ENCODE measurements around the gene ADCY9.

ADCY9 gene

GRCh38 chr16:4123616-4124300, 7.5 kb upstream of the ADCY9 start:
- DNase-seq (ENCODE audit: low read depth in 2 of 2): no peak

DNA sequence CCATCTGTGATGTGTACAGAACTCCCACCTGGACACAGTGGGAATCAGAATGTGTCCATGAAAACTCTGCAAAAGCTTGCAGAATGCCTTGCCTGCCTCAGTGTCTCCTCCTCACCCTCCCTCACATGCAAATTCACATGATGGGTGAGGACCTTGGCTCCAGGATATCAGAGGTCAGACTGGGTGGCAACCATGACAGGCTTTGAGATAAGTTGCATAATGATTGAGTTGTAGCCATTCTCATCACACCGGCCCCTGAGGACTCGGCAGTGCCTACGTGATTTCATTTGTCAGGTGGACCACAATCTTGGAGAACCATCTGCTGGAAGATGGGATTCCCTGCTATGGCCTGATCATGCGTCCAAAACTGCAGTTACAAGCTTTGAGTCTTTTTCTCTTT, 3.9 kb upstream of the ADCY9 start:
- DNase-seq (ENCODE audit: low read depth in 2 of 2): no peak

DNA sequence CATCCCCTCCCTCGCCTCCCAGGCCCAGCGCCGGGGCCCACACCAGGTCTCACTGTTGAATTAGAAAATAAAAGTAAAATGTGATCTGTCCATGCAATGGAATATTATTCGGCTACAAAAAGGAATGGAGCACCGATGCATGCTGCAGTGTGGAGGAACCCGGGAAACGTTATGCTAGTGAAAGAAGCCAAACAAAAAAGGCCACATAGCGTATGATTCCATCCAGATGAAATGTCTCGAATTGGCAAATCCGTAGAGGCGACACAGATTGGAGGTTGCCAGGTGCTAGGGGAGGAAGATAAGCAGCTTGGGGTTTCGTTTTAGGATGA, 972 bp upstream of the ADCY9 start:
- DNase-seq (ENCODE audit: low read depth in 2 of 2): no peak

DNA sequence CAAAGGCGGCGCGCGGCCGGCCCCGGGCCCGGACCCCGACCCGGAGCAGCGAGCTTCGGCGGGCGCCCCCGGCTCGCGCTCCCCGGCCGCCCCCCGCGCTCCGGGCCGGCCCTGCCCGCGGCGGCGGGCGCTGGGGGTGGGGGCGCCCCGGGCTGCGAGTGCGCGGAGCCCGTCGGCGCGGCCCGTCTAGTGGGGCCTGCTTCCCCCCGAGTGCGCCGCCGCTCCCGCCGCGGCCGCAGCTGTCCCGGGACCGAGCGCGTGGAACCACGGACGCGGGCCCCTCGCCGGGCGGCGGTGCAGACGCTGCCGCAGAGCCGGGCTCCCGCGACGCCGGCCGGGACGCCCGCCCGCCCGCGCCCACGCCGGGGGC, 308 bp downstream of the ADCY9 start:
- no peak for DNase-seq (ENCODE audit: low read depth in 2 of 2)

GRCh38 chr16:4115209-4115948, 863 bp downstream of the ADCY9 start:
- DNase-seq (ENCODE audit: low read depth in 2 of 2): peak; percentile 34 to 36

DNA sequence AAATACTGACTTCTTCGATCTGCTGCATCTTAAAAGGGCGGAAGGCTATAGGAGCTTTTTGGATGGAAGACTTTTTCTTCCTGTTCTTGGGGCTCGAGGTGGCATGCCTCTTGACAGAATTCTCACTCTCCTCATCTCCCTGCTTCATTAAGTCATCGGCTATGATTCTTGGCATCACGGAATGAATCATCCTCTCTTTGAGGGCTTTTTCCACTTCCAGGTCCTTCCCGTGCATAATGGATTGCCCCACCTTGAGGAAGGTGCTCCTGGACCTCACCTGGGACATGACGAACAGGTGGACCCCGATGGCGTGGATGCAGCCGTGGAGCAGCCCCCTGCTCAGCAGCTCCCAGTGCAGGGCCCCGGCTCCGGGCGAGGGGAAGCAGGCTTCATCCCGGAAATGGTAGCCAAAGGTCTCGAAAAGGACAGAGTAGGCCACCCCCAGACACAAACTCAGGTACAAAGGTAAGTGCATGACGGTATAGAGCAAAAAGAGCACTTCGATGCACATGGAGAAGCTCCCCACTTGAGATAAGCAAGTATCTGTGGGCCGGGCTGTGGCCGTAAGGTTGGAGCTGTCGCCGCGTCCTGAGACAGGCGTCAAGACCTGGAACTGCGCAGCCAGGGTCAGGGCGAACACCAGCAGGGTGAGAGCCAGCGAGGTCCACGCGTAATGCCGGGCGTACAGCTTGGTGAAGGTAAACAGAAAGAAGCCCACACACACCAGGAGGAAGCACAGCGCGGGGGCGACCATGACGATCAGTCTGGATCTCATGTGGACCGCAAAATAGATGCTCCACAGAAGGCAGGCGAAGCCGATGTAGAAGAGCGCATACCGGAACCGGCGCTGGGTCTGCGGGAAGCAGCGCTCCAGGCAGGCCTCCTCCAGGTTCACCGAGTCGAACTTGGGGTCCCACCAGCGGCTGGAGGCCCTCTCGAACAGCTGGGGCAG, 1.7 kb downstream of the ADCY9 start:
- no peak for DNase-seq (ENCODE audit: low read depth in 2 of 2)

GRCh38 chr16:4113358-4114256, 2.6 kb downstream of the ADCY9 start:
- no peak for DNase-seq (ENCODE audit: low read depth in 2 of 2)

GRCh38 chr16:4111748-4112696, 4.2 kb downstream of the ADCY9 start:
- DNase-seq (ENCODE audit: low read depth in 2 of 2): no peak

DNA sequence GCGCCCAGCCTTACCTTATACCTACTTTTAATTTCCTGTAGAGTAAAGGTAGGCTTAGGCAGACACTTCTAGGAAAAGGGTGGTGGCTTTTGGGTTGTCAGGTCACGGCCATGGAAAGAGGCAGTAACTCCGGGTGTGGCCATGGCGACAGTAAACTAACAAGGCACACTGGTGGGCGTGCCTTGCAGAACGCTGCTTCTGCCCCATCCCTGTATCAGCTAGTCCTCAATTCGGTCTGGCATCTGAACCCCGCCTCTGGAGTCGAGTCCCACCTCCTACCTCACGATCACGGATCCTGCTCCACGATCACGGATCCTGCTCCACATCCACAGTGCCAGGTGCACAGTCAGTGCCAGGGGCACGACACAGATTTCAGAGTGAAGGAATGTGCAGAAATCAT, 5.6 kb downstream of the ADCY9 start:
- DNase-seq (ENCODE audit: low read depth in 2 of 2): no peak

GRCh38 chr16:4110065-4110464, 6.2 kb downstream of the ADCY9 start:
- DNase-seq (ENCODE audit: low read depth in 2 of 2): no peak

DNA sequence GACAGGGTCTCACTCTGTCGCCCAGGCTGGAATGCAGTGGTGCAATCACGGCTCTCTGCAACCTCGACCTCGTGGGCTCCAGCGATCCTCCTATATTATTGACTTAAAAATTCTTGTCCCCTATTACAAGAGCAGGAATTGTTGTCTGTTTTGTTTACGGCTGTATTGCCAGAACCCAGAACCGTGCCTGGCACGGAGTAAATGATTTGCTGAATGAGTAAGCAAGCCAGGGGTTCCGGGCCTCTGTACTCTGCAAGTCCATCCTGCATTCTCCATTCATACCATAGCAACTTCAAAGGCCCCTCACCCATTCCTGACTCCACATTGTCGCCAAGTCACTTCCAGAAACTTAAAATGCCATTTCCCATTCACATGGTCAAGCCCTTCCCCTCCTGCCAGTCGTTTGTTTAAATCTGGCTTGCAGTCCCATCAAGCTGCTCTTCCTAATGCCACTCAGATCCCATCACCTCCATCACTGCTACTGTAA, 6.9 kb downstream of the ADCY9 start:
- DNase-seq (ENCODE audit: low read depth in 2 of 2): no peak

DNA sequence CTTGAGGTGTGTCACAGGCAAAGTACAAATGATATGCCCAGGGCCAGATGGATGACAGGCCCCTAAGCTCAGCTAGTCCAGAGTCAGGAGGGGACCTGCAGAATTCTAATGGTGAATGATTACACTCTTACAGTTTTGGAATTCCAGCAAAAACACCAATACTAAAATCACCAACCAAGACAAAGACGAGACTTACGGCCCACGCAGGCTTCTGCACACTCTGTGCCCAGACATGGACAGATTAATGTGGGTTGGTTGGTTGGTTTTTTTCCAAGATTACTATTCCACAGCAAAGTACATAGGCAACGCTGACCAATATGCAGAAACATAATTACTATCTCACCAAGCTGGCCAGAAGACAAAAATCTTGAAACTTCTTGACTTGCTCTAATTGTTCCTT, 9.7 kb downstream of the ADCY9 start:
- no peak for DNase-seq (ENCODE audit: low read depth in 2 of 2)

GRCh38 chr16:4105848-4106247, 10.4 kb downstream of the ADCY9 start:
- no peak for DNase-seq (ENCODE audit: low read depth in 2 of 2)

DNA sequence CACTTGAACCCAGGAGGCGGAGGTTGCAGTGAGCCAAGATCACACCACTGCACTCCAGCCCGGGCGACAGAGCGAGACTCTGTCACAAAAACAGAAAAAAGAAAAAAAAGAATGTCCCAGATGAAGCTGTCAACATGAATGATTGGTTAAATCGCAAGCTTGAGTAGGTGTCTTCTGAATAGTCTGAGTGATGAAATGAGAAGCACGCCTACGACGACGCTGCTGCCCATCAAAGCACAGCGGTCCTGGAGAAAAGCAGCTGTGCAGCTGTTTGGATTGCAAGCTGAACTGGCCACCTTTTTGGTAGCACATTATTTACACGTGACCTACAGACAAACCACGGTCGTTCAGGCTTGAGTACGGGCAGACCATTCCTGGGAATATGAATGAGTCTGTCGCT, 12.5 kb downstream of the ADCY9 start:
- no peak for DNase-seq (ENCODE audit: low read depth in 2 of 2)

DNA sequence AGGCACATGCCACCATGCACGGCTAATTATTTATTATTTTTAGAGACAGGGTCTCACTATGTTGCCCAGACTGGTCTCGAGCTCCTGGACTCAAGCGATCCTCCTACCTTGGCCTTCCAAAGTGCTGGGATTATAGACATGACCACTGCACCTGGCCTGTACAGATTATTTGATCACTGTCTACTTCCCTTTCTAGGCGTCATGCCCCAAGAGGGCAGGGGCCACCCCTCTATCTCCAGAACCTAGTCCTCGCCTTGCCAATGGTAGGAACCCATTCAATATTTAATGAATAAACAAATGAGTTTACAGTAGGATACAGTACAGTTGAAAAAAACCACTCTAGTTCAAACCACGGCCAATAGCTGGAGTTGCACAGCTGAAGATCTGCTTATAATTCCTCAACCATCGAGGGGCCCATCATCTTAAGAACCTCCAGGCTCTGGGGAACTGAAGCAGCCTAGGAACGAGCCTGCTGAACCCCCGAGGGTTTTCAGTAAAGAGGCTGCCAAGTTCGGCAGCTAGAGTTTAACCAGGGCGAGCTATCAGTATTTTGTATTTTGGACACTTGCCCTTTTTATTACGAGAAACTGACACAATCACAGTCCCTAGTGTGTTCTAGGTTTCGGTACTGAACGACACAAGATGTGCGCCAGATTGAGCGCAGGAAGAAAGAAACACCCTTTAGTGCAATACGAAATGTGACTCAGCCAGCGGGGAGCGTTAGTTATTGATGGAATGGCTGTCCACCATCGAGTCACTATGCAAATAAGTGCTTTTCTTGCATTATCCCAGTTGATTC, 14.6 kb downstream of the ADCY9 start:
- DNase-seq (ENCODE audit: low read depth in 2 of 2): no peak

DNA sequence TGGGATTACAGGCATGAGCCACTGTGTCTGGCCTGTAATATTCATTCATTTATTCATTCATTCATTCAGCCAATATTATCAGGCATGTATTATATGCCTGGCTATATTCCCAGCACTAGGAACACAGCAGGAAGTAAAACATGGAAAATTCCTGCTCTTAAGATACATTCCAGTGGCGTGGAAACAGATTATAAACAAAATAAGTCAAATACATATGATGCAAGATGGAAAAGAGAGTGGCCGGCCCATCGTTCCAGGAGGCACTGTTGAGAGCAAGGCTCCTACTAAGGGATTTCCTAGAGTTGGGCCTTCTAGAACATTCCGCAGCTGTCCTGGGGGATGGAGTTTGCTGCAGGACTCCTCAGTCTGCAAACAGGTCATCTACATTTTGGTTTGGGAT, 17.7 kb downstream of the ADCY9 start:
- no peak for DNase-seq (ENCODE audit: low read depth in 2 of 2)

DNA sequence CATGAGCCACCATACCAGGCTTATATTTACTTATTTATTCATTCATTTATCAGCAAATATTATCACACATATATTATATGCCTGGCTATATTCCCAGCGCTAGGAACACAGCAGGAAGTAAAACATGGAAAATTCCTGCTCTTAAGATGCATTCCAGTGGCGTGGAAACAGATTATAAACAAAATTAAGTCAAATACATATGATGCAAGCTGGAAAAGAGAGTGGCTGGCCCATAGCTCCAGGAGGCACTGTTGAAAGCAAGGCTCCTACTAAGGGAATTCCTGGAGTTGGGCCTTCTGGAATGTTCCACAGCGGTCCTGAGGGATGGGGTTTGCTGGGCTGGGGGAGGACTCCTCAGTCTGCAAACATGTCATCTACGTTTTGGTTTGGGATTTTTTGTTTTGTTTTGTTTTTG, 18.4 kb downstream of the ADCY9 start:
- no peak for DNase-seq (ENCODE audit: low read depth in 2 of 2)

GRCh38 chr16:4096509-4096908, 19.7 kb downstream of the ADCY9 start:
- DNase-seq (ENCODE audit: low read depth in 2 of 2): no peak

GRCh38 chr16:4094127-4094773, 22.0 kb downstream of the ADCY9 start:
- DNase-seq (ENCODE audit: low read depth in 2 of 2): no peak

All from stimulated activated CD4-positive, alpha-beta T cell treated with anti-CD3 and anti-CD28 coated beads, Interleukin-4, amount 100 ng/mL, for 48 hours (primary cell).